HG03103 (cell line): ENCODE data around the gene GNAI2.

Experiments
- ATAC-seq: cut with Tn5 transposase; IDR thresholded peaks from one replicate; pipeline ENCODE4 v1.9.1; 2021; ENCODE audit warnings: low read depth; ENCODE audit not compliant: unreplicated experiment

The GNAI2 gene

GRCh38 chr3:50235716-50236483 lies at the start of gene GNAI2:
TSS of gene GNAI2 (plus strand) at chr3:50236204. CDS start at chr3:50236336, 132 bp downstream.
- peak; percentile 87 for ATAC-seq

GRCh38 chr3:50187750-50188149 lies 48.3 kb upstream of the GNAI2 start:
- ATAC-seq, result no peak

DNA sequence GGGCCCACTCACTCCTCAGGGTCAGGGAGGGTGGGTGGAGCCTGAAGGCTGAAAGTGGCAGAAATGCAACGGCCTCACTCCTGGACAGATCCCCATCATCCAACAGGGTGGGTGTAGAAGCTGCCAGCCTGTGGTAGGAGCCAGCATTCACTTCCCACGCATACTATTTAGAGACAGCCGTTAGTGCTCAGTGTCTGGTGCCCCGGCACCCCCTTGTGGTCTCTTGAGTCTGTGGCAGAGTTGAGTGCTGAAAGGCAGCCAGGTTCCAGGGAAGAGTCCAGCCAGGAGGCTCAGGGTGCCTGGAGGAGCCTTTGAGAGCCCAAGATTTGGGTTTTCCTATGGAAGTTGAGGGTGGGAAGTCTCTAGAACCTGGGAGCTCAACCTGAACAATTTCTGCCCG lies 46.7 kb upstream of the GNAI2 start:
- ATAC-seq, result no peak

GRCh38 chr3:50189989-50190388 lies 46.0 kb upstream of the GNAI2 start:
- ATAC-seq, result no peak

GRCh38 chr3:50190936-50191660 lies 44.9 kb upstream of the GNAI2 start, which contains the start of gene GNAT1:
TSS of gene GNAT1 (plus strand) at chr3:50191610. CDS start at chr3:50191726, 116 bp downstream.
- ATAC-seq, result no peak

DNA sequence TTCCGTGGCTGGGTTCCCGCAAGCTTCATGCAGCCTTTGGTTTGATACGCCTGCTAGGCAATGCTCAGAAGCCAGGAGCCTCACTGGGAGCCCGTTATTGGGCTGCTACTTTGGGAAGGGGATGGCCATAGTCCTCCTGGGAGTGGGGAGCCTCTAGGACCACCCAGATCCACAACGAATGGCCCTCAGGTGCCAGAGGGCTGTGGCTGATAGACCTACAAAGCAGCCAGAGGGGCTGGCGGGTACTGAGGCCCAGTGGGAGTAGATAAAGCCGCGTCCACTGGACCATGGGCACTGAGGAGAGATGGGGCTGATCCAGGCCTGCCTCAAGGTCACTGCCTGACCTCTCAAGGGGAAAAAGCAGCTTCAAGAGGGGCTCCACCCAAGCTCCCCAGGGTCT lies 43.9 kb upstream of the GNAI2 start:
- ATAC-seq, result no peak

- ATAC-seq, result no peak
Observed at GRCh38 chr3:50192689-50193141, 43.3 kb upstream of the GNAI2 start.

GRCh38 chr3:50193286-50193685 lies 42.7 kb upstream of the GNAI2 start:
- no peak for ATAC-seq

DNA sequence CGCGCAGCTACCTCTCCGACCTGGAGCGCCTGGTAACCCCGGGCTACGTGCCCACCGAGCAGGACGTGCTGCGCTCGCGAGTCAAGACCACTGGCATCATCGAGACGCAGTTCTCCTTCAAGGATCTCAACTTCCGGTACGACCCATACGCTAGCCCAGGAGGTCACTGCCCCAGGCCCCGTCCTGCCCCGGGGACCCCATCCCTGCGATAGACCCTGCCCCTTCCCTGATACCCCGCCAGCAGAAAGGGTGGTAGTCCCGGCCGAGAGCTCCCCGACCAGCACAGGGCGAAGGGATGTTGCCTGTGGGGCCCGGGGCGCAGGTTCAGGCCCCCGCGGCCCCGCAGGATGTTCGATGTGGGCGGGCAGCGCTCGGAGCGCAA lies 42.3 kb upstream of the GNAI2 start:
- ATAC-seq, result no peak

DNA sequence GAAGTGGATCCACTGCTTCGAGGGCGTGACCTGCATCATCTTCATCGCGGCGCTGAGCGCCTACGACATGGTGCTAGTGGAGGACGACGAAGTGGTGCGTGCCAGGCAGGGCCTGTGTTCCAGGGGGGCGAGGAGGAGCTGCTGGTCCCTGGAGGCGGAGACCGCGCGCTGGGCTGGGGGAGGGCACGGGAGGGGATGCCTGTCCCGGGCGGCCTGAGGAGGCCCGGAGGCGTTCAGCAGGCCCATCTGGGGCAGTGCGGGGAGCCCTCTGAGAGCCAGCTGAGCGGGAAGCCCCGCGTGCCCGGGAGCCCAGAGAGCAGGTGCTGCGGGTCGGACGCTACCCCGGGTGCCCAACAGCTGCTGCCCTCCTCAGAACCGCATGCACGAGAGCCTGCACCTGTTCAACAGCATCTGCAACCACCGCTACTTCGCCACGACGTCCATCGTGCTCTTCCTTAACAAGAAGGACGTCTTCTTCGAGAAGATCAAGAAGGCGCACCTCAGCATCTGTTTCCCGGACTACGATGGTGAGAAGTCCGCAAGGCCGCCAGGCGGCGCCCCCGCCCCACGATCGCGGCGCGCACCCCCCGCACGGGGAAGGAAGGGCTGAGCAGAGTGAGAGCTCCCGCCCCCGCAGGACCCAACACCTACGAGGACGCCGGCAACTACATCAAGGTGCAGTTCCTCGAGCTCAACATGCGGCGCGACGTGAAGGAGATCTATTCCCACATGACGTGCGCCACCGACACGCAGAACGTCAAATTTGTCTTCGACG lies 41.7 kb upstream of the GNAI2 start:
- ATAC-seq, result no peak

DNA sequence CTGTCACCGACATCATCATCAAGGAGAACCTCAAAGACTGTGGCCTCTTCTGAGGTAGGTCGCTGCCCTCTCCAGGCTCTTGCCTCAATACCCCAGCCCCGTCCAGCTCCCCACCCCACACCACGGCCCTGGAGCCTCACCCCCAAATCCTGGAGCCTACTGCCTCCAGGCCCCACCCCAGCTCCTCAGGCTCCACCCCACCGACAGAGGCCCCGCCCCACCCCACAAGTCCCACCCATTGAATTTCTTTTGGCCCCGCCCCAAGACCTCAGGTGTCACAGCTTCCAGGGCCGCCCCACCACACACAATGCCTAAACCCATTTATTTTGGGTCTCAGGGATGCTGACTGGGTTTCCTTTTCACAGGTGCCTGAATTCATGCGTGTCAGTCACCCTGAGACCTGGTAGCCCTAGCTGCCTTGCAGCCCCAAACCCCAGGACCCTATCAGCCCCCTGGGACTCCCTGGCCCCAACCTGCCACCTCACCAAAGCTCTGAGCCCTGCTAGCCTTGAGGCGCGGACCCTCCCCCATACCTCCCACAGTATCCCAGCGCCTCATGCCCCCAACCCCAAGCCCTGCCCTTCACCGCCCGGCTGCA lies 41.0 kb upstream of the GNAI2 start:
- no peak for ATAC-seq

GRCh38 chr3:50195501-50196252 lies 40.3 kb upstream of the GNAI2 start:
- ATAC-seq, result no peak

GRCh38 chr3:50196253-50196801 lies 39.7 kb upstream of the GNAI2 start:
- no peak for ATAC-seq

GRCh38 chr3:50201573-50202315 lies 34.3 kb upstream of the GNAI2 start:
- ATAC-seq, result no peak

DNA sequence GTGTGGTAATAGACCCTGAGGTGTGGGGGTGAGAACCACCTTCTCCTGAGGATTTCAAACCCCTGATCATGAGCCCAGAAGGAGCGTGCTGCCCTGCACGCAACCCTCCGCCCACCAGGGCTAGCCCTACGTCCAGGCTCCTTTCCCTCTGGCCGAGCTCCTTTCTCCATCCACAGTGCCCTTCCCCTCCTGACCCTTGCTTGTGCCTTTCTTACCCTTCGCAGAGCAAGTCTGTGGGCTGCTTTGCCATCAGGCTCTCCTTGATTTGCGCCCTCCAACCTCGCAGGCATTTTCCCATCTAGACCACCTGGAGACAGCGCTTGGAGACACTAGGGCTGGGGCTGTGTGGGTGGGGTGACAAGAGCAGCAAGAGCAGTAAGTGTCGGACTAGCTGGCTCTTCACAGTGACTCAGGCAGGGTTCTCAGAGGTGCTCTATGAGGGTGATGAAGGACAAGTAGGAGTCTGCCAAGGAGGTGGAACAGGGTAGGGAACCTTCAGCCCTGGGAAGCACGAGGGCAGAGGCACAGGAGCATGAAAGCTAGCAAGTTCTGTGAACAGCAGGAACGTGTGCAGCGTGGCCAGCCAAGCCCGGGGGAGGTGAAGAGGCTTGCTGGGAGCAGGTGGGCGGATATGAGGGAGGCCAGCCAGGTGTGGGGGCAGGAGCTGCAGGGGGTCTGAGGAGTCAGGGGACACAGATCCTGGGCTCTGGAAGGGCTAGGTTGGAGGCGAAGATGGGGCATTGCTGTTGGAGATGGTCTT lies 33.5 kb upstream of the GNAI2 start:
- no peak for ATAC-seq

- ATAC-seq, result no peak
Observed at GRCh38 chr3:50203113-50203808, 32.7 kb upstream of the GNAI2 start.
